Mammary epithelial cell (primary cell): Measurements from ENCODE around the gene CFAP141.

Experiments
- CTCF ChIP-seq, 2 donors: IDR thresholded peaks in 1 of 2; conservative IDR thresholded peaks in 1 of 2; 2 replicates each; pipeline ENCODE4 v1.5.1; 2011 to 2012; ENCODE audit warnings: inconsistent platforms in 2 of 2, low read length in 2 of 2, mild to moderate bottlenecking in 2 of 2, control low read depth in 1 of 2, low read depth in 1 of 2; ENCODE audit not compliant: insufficient read depth in 1 of 2; ENCODE audit errors: extremely low read depth in 1 of 2
- EZH2 ChIP-seq: IDR thresholded peaks from 2 replicates; pipeline ENCODE4 v1.6.1; 2012; ENCODE audit warnings: low read length, inconsistent platforms, borderline replicate concordance

GRCh38 chr1:154218545-154218944 lies 12.4 kb upstream of the CFAP141 start:
- TF ChIP-seq CTCF (conservative IDR thresholded peaks at IDR 0.05 in 1 of 2, IDR thresholded peaks at IDR 0.05 in 1 of 2; ENCODE audit: extremely low read depth in 1 of 2, insufficient read depth in 1 of 2, low read depth in 1 of 2, low read length in 2 of 2) (no peak), EZH2 (no peak)
